HL-60 (cell line): ENCODE data around the gene ZP3.

Experiments used
- CTCF ChIP-seq: IDR thresholded peaks from one replicate; pipeline ENCODE4 v1.5.1; 2011; ENCODE audit warnings: low read length, control low read depth, inconsistent platforms; ENCODE audit not compliant: insufficient read depth
- GABPA ChIP-seq: IDR thresholded peaks from 2 replicates; pipeline ENCODE4 v1.6.1; 2012; ENCODE audit warnings: low read depth
- POLR2AphosphoS5 ChIP-seq: IDR thresholded peaks from 2 replicates; pipeline ENCODE4 v1.6.1; 2012; ENCODE audit warnings: low read depth
- REST ChIP-seq: IDR thresholded peaks from 2 replicates; pipeline ENCODE4 v1.6.1; 2012; ENCODE audit warnings: low read depth; ENCODE audit not compliant: insufficient replicate concordance
- SPI1 ChIP-seq: IDR thresholded peaks from 2 replicates; pipeline ENCODE4 v1.6.1; 2012; ENCODE audit warnings: low read depth, mild to moderate bottlenecking, borderline replicate concordance

- TF ChIP-seq CTCF (no peak), POLR2AphosphoS5 (no peak), GABPA (no peak), REST (no peak), SPI1 (no peak)
These were observed 24.5 kb upstream of the ZP3 start for GRCh38 chr7:76400248-76400647.
